Calu3 (cell line): ENCODE measurements around the gene ALG3. TPM values are rescaled to one million over a fixed set of nuclear protein-coding genes. Genes with fewer than 3 reads are reported as not detected.
A peak's percentile ranks its signal among the peaks of the same experiment; 100 is the strongest.

Experiments
- BruUV-seq: library from RNA; stranded (reverse); fragments of 400-500 nt; replicated peaks from 2 replicates; lab custom pipeline; 2021; lab: Mats Ljungman, UMichigan
- CTCF ChIA-PET: fragments of 300-600 bp; sonication (Branson Sonifier 250); formaldehyde crosslinking; loops from one replicate; lab custom pipeline; 2022; ENCODE audit warnings: antibody characterized with exemption; lab: Charles Lee
- DNase-seq: peaks from one replicate; pipeline ENCODE4 v3.0.0; 2022
- H3K27ac Mint-ChIP-seq: one replicate; pipeline ENCODE4 v1.8.0; 2022; ENCODE audit warnings: mixed read lengths; ENCODE audit not compliant: unreplicated experiment
- H3K27me3 Mint-ChIP-seq: one replicate; pipeline ENCODE4 v1.8.0; 2022; ENCODE audit warnings: mixed read lengths; ENCODE audit not compliant: unreplicated experiment
- H3K36me3 Mint-ChIP-seq: one replicate; pipeline ENCODE4 v1.8.0; 2022; ENCODE audit warnings: mild to moderate bottlenecking, moderate library complexity, mixed read lengths; ENCODE audit not compliant: insufficient read depth, unreplicated experiment
- H3K4me1 Mint-ChIP-seq: one replicate; pipeline ENCODE4 v1.8.0; 2022; ENCODE audit warnings: mild to moderate bottlenecking, low read depth, mixed read lengths; ENCODE audit not compliant: unreplicated experiment
- H3K4me3 Mint-ChIP-seq: one replicate; pipeline ENCODE4 v1.8.0; 2022; ENCODE audit warnings: mild to moderate bottlenecking, low read depth, moderate library complexity, mixed read lengths; ENCODE audit not compliant: unreplicated experiment
- H3K9me3 Mint-ChIP-seq: one replicate; pipeline ENCODE4 v1.8.0; 2022; ENCODE audit warnings: low read depth, mixed read lengths; ENCODE audit not compliant: unreplicated experiment
- CTCF ChIP-seq: fragments of 200-600 bp; IDR thresholded peaks from one replicate; pipeline ENCODE4 v1.8.0; 2022; ENCODE audit warnings: antibody characterized with exemption; ENCODE audit not compliant: unreplicated experiment
- intact Hi-C: fragments of 100-400 bp; cut with micrococcal nuclease; formaldehyde crosslinking; loops from one replicate; pipeline ENCODE4 v1.10.0; 2022; ENCODE audit not compliant: unreplicated experiment
- total RNA-seq: library from RNA; stranded (reverse); gene quantifications from 2 replicates; pipeline ENCODE4 v1.2.3, GENCODE V29; 2022

Gene ALG3
- total RNA-seq, 1 experiment from 2014 or later, result 140 TPM

- Mint-ChIP-seq H3K9me3 (no peaks in the 10 kb centered on the region), H3K4me1 (peaks cover 11% of the 10 kb centered on the region), H3K4me3 (peak overlapping the region; percentile 8), H3K27ac (no peak overlapping the region), H3K36me3 (peaks cover 8% of the 10 kb centered on the region), H3K27me3 (peaks cover 72% of the 10 kb centered on the region)
- BruUV-seq, result no TSS peak
- intact Hi-C loops, result no loop called here
- CTCF ChIA-PET, result interaction anchor here (0.6 to 1.5 kb wide), 2 partner anchors 10 to 61 kb away, joined by 3 to 7 read pairs; no protein-coding TSS in a partner anchor
- DNase-seq, result peak; percentile 52
- TF ChIP-seq CTCF, result no peak
Observed at GRCh38 chr3:184230081-184230602, 18.6 kb downstream of the ALG3 start.

GRCh38 chr3:184229394-184230080 is 19.2 kb downstream of the ALG3 start, which contains the start of gene VWA5B2:
Gene VWA5B2, plus strand, starts transcription at chr3:184229585. Its CDS starts 944 bp downstream, at chr3:184230529.
- intact Hi-C loops, result no loop called here
- CTCF ChIA-PET, result interaction anchor here (1.5 kb wide), 1 partner anchor 11 kb away, joined by 7 read pairs; no protein-coding TSS in a partner anchor
- TF ChIP-seq CTCF, result peak; percentile 62
- peaks cover 78% of the 10 kb centered on the region for H3K27me3 Mint-ChIP-seq
- no peaks in the 10 kb centered on the region for H3K9me3 Mint-ChIP-seq
- BruUV-seq, result no TSS peak
- peak; percentile 92 for DNase-seq
- H3K36me3 Mint-ChIP-seq, result peaks cover 8% of the 10 kb centered on the region
- H3K27ac Mint-ChIP-seq, result no peak within 1 kb of the TSS
- peaks cover 8% of the 10 kb centered on the region for H3K4me1 Mint-ChIP-seq
- peak within 1 kb of the TSS; percentile 8 for H3K4me3 Mint-ChIP-seq

GRCh38 chr3:184228376-184229137 is 20.2 kb downstream of the ALG3 start:
- H3K4me3 Mint-ChIP-seq, result peak overlapping the region; percentile 8
- no TSS peak for BruUV-seq
- no peak for TF ChIP-seq CTCF
- H3K27ac Mint-ChIP-seq, result no peak overlapping the region
- H3K36me3 Mint-ChIP-seq, result peaks cover 8% of the 10 kb centered on the region
- no peaks in the 10 kb centered on the region for H3K9me3 Mint-ChIP-seq
- no peaks in the 10 kb centered on the region for H3K4me1 Mint-ChIP-seq
- CTCF ChIA-PET, result interaction anchor here (0.6 to 2.5 kb wide), 11 partner anchors 11 to 285 kb away, joined by 3 to 29 read pairs (median 6); partner anchors contain the start of genes ABCF3 and AP2M1
- peaks cover 88% of the 10 kb centered on the region for H3K27me3 Mint-ChIP-seq
- no peak for DNase-seq
- intact Hi-C loops, result no loop called here

- H3K36me3 Mint-ChIP-seq, result peaks cover 8% of the 10 kb centered on the region
- no peaks in the 10 kb centered on the region for H3K9me3 Mint-ChIP-seq
- intact Hi-C loops, result no loop called here
- BruUV-seq, result no TSS peak
- H3K27me3 Mint-ChIP-seq, result peaks cover 92% of the 10 kb centered on the region
- peak; percentile 99 for TF ChIP-seq CTCF
- CTCF ChIA-PET, result interaction anchor here (0.6 to 2.5 kb wide), 11 partner anchors 10 to 1685 kb away, joined by 3 to 29 read pairs (median 6); partner anchors contain the start of genes ABCF3 and AP2M1
- DNase-seq, result peak; percentile 76
- H3K27ac Mint-ChIP-seq, result no peak overlapping the region
- no peak overlapping the region for H3K4me3 Mint-ChIP-seq
- H3K4me1 Mint-ChIP-seq, result no peaks in the 10 kb centered on the region
Observed at GRCh38 chr3:184227481-184227935, 21.3 kb downstream of the ALG3 start.
